Adrenal gland (tissue), 12 donors: Measurements from ENCODE around the gene KATNB1. TPM values are rescaled to one million over a fixed set of nuclear protein-coding genes. Genes with fewer than 3 reads are reported as not detected.
"Not testable (repeated sequence)": the region's sequence is repeated elsewhere in the genome, so short reads cannot be mapped to it uniquely, and the experiment has no call there.

Experiments
- DNase-seq, 7 donors: peaks; one replicate each; pipeline ENCODE4 v3.0.0-alpha.2; 2019 to 2020
- H3K27ac ChIP-seq, 5 donors: fragments of 200-600 bp; sonication (generic) in 4 of 5; 1 replicate in 3 of 5; 2 replicates in 2 of 5; pipeline versions ENCODE4 v1.5.1 to v1.8.0; 2016 to 2020; ENCODE audit warnings: mild to moderate bottlenecking in 1 of 5
- H3K27me3 ChIP-seq: fragments of 200-600 bp; 2 replicates; pipeline ENCODE4 v1.8.0; 2021
- H3K36me3 ChIP-seq, 2 donors: fragments of 200-600 bp; replicated peaks in 1 of 2; 1 replicate in 1 of 2; 2 replicates in 1 of 2; pipeline versions ENCODE4 v1.5.1 to v1.8.0; 2018 to 2022
- H3K4me1 ChIP-seq, 2 donors: fragments of 200-600 bp; replicated peaks in 1 of 2; 1 replicate in 1 of 2; 2 replicates in 1 of 2; pipeline versions ENCODE4 v1.5.1 to v1.8.0; 2018 to 2021
- H3K4me3 ChIP-seq, 4 donors: fragments of 200-600 bp; sonication (generic) in 3 of 4; one replicate each; pipeline ENCODE4 v1.5.1; 2016 to 2018
- H3K9me3 ChIP-seq, 3 donors: fragments of 200-600 bp; sonication (generic) in 1 of 3; replicated peaks in 1 of 3; 1 replicate in 2 of 3; 2 replicates in 1 of 3; pipeline versions ENCODE4 v1.5.1 to v1.8.0; 2016 to 2021
- POLR2A ChIP-seq, 2 donors: fragments of 450-650 bp; IDR thresholded peaks; one replicate each; pipeline ENCODE4 v1.6.1; 2017; ENCODE audit warnings: antibody characterized with exemption in 2 of 2, mild to moderate bottlenecking in 2 of 2, moderate library complexity in 1 of 2
- WGBS, 4 donors: extraction: QIAGEN DNeasy Blood & Tissue Kit in 2 of 4; methylation state at CpG; one replicate each; pipeline versions ENCODE4 v1.1.5 to v1.1.7; 2013 to 2017; 5-methylcytosine and 5-hydroxymethylcytosine counted together
- intact Hi-C, 2 donors: fragments of 100-400 bp; cut with DNase I; formaldehyde crosslinking; loops; one replicate each; pipeline versions ENCODE4 v1.14.1 to v1.15.0; 2022 to 2023
- polyA plus RNA-seq, 3 donors: library from polyadenylated mRNA; stranded (reverse); fragments of 200-250 nt in 2 of 3; fragments of 350-450 nt in 1 of 3; fragmentation: Illumina TruSeq in 1 of 3; extraction: RNeasy Lipid Tissue Mini Kit (QIAGEN cat#74804) in 1 of 3; gene quantifications; one replicate each; pipeline ENCODE4 v1.2.3, GENCODE V29; 2013 to 2014
- total RNA-seq, 9 donors: library from RNA; depleted of rRNA in 4 of 9; stranded (reverse); fragments of >200 nt in 4 of 9; fragments of 120-200 nt in 1 of 9; fragmentation: NEBNext Ultra II Directional in 1 of 9; extraction: Animal tissue kit (Norgen Biotek cat#: 25700) in 1 of 9; gene quantifications; one replicate each; pipeline versions ENCODE4 v1.1.0 to v1.2.4, GENCODE V29; 2013 to 2023
- TF ChIP-seq, protein P1 (sequence below), 6 experiments: fragments of 450-650 bp in 4 of 6; fragments of 200-600 bp in 2 of 6; sonication (generic) in 1 of 6; IDR thresholded peaks; 1 replicate in 5 of 6; 2 replicates in 1 of 6; pipeline versions ENCODE4 v1.5.1 to v1.8.0; 2016 to 2021; ENCODE audit warnings: antibody characterized with exemption in 6 of 6, mild to moderate bottlenecking in 2 of 6, moderate library complexity in 1 of 6
- donor health status: healthy with polysubstance abuse.
- donor health status: Bipolar disorder and iron deficiency.
- donor health status: DM: yes; HTN: yes; CAD: no.
- donor health status: DM: no; HTN: no; CAD: no.
- donor health status: DM: no; HTN: no; CAD: no.
- donor health status: DM: yes; HTN: yes; CAD: no.

KATNB1 gene
- total and polyA plus RNA-seq, 12 donors = 12.9 to 85.6 (median 21.0) TPM

DNA sequence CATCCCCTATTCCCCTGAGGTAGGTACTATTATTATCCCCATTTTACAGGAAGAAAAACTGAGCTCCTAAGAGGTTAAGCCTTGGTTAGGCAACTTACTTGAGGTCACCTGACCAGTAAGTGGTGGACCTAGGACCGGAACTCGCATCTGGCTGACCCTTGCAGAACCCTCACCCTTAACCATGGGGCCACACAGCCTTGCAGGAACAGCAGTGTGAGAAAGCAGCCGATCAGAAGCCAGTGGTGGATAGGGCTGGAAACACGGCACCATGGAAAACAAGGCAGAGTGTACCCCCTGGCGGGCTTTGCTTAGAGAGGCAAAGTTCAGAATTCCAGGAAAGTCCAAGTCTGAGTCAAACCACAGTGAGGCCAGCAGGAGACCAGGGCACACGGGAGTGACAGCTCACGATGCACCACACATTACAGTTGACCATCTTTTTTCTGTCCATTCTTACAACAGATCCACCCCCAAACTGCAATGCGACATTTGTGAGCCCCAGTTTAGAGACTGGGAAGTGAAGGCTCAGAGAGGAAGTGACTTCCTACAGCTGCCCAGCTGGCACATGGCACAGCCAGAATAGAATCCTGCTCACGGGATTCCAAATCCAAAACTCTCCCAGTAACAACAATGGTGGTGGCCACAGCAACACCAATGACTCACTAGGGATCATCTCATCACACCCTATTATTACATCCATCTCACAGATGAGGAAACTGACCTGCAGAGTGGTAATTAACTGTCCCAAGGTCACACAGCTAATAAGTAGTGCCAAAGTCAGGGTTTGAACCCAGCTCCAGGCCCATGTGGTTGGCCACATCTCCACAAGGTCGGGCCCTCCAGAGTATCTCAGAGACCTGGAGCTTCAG is 46.4 kb downstream of the KATNB1 start:
- DNase-seq = no peak
- intact Hi-C loops = no loop called here
- peaks cover 0 to 10% of the 10 kb centered on the region in 2 donors for H3K36me3 ChIP-seq
- TF ChIP-seq, protein P1, sequence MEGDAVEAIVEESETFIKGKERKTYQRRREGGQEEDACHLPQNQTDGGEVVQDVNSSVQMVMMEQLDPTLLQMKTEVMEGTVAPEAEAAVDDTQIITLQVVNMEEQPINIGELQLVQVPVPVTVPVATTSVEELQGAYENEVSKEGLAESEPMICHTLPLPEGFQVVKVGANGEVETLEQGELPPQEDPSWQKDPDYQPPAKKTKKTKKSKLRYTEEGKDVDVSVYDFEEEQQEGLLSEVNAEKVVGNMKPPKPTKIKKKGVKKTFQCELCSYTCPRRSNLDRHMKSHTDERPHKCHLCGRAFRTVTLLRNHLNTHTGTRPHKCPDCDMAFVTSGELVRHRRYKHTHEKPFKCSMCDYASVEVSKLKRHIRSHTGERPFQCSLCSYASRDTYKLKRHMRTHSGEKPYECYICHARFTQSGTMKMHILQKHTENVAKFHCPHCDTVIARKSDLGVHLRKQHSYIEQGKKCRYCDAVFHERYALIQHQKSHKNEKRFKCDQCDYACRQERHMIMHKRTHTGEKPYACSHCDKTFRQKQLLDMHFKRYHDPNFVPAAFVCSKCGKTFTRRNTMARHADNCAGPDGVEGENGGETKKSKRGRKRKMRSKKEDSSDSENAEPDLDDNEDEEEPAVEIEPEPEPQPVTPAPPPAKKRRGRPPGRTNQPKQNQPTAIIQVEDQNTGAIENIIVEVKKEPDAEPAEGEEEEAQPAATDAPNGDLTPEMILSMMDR (IDR thresholded peaks at IDR 0.05) = no peak
- no peak for TF ChIP-seq POLR2A (IDR thresholded peaks at IDR 0.05)
- no peak overlapping the region for H3K4me3 ChIP-seq
- WGBS, 4 donors = 86 to 93% (median 90%) methylated on average over 10 of the region's 10 CpGs
- H3K27ac ChIP-seq = peak overlapping the region in 2 of 5 donors; percentile 30 to 41
- peaks cover 7 to 12% of the 10 kb centered on the region in 2 donors for H3K4me1 ChIP-seq
- no peaks in the 10 kb centered on the region for H3K27me3 ChIP-seq
- H3K9me3 ChIP-seq = no peaks in the 10 kb centered on the region

GRCh38 chr16:57782607-57783055 is 47.1 kb downstream of the KATNB1 start:
- DNase-seq, H3K27me3 ChIP-seq, H3K9me3 ChIP-seq, H3K4me3 ChIP-seq, intact Hi-C loops: not testable (repeated sequence)
- Histone ChIP-seq H3K4me1 (peaks cover 12 to 13% of the 10 kb centered on the region in 2 donors), H3K27ac (peak overlapping the region in 2 of 5 donors; percentile 30 to 41), H3K36me3 (peaks cover 0 to 10% of the 10 kb centered on the region in 2 donors)
- WGBS, 4 donors = 68 to 81% (median 72%) methylated on average over 11 of the region's 11 CpGs

- WGBS, 4 donors = 82 to 91% (median 86%) methylated on average over 4 of the region's 4 CpGs
- Histone ChIP-seq H3K4me1 (peaks cover 12 to 17% of the 10 kb centered on the region in 2 donors), H3K9me3 (no peaks in the 10 kb centered on the region), H3K36me3 (peaks cover 0 to 13% of the 10 kb centered on the region in 2 donors), H3K4me3 (no peak overlapping the region), H3K27ac (peak overlapping the region in 2 of 5 donors; percentile 30 to 41), H3K27me3 (no peaks in the 10 kb centered on the region)
- intact Hi-C loops = no loop called here
- no peak for TF ChIP-seq POLR2A (IDR thresholded peaks at IDR 0.05)
- TF ChIP-seq, protein P1 (IDR thresholded peaks at IDR 0.05) = no peak
- no peak for DNase-seq
Observed at GRCh38 chr16:57783116-57783515, 47.5 kb downstream of the KATNB1 start.

- TF ChIP-seq, protein P1 (IDR thresholded peaks at IDR 0.05) = no peak
- no peak for TF ChIP-seq POLR2A (IDR thresholded peaks at IDR 0.05)
- 88 to 97% (median 92%) methylated on average over 7 to 8 of the region's 8 CpGs for WGBS, 4 donors
- Histone ChIP-seq H3K9me3 (no peaks in the 10 kb centered on the region), H3K4me3 (no peak overlapping the region), H3K36me3 (peaks cover 0 to 18% of the 10 kb centered on the region in 2 donors), H3K4me1 (peaks cover 12 to 18% of the 10 kb centered on the region in 2 donors), H3K27ac (no peak overlapping the region), H3K27me3 (no peaks in the 10 kb centered on the region)
- DNase-seq = no peak
- intact Hi-C loops = no loop called here
Observed at GRCh38 chr16:57783883-57784282, 48.3 kb downstream of the KATNB1 start.
